Endodermal cell (in vitro differentiated cells): ENCODE data around the gene SMTN. TPM values are rescaled to one million over a fixed set of nuclear protein-coding genes. Genes with fewer than 3 reads are reported as not detected.
"Not testable (repeated sequence)": the region's sequence is repeated elsewhere in the genome, so short reads cannot be mapped to it uniquely, and the experiment has no call there.

Experiments
- DNase-seq: peaks from one replicate; pipeline ENCODE4 v3.0.0-alpha.2; 2017
- H3K27ac ChIP-seq: 2 replicates; pipeline ENCODE4 v1.5.1; 2013; ENCODE audit warnings: mild to moderate bottlenecking, low read depth, low read length, moderate library complexity
- H3K27me3 ChIP-seq: 2 replicates; pipeline ENCODE4 v1.6.1; 2013; ENCODE audit warnings: mild to moderate bottlenecking, low read length, moderate library complexity; ENCODE audit not compliant: insufficient read depth, control insufficient read depth, poor library complexity, severe bottlenecking
- H3K36me3 ChIP-seq: 2 replicates; pipeline ENCODE4 v1.7.0; 2013; ENCODE audit warnings: mild to moderate bottlenecking, low read length, moderate library complexity; ENCODE audit not compliant: control insufficient read depth, insufficient read depth
- H3K4me1 ChIP-seq: one replicate; pipeline ENCODE4 v1.7.0; 2013; ENCODE audit warnings: low read length; ENCODE audit not compliant: control insufficient read depth, insufficient read depth
- H3K4me3 ChIP-seq: 2 replicates; pipeline ENCODE4 v1.5.1; 2013; ENCODE audit warnings: mild to moderate bottlenecking, low read length, moderate library complexity
- H3K9ac ChIP-seq: 2 replicates; pipeline ENCODE4 v1.6.1; 2013; ENCODE audit warnings: mild to moderate bottlenecking, low read length, moderate library complexity; ENCODE audit not compliant: poor library complexity, severe bottlenecking; ENCODE audit errors: extremely low read depth
- H3K9me3 ChIP-seq: 2 replicates; pipeline ENCODE4 v1.6.1; 2013; ENCODE audit warnings: mild to moderate bottlenecking, low read length, moderate library complexity; ENCODE audit not compliant: control insufficient read depth
- H3K27ac Mint-ChIP-seq: 2 replicates; pipeline ENCODE4 v1.8.0; 2020; ENCODE audit warnings: mixed read lengths
- H3K27me3 Mint-ChIP-seq: 2 replicates; pipeline ENCODE4 v1.8.0; 2021; ENCODE audit warnings: mild to moderate bottlenecking, mixed read lengths; ENCODE audit not compliant: insufficient read depth
- H3K36me3 Mint-ChIP-seq: 2 replicates; pipeline ENCODE4 v1.8.0; 2020; ENCODE audit warnings: low read depth, mixed read lengths
- H3K4me1 Mint-ChIP-seq: 2 replicates; pipeline ENCODE4 v1.8.0; 2020; ENCODE audit warnings: mixed read lengths
- H3K4me3 Mint-ChIP-seq: 2 replicates; pipeline ENCODE4 v1.8.0; 2020; ENCODE audit warnings: mild to moderate bottlenecking, moderate library complexity, mixed read lengths
- H3K9me3 Mint-ChIP-seq: 2 replicates; pipeline ENCODE4 v1.8.0; 2020; ENCODE audit warnings: mild to moderate bottlenecking, mixed read lengths
- CTCF ChIP-seq: fragments of 200-600 bp; sonication (generic); conservative IDR thresholded peaks from 2 replicates; pipeline ENCODE4 v1.5.0; 2021; ENCODE audit warnings: antibody characterized with exemption, mild to moderate bottlenecking
- WGBS, 2 experiments: methylation state at CpG; one replicate each; pipeline versions ENCODE4 v1.1.5 to v1.1.7; 2013; ENCODE audit warnings: missing lambda C conversion rate in 2 of 2, mixed read lengths in 1 of 2; ENCODE audit not compliant: insufficient coverage in 1 of 2, insufficient read length in 1 of 2; 5-methylcytosine and 5-hydroxymethylcytosine counted together
- total RNA-seq, 2 donors: library from RNA; stranded (reverse); fragmentation: NEBNext Ultra II Directional in 1 of 2; extraction: Animal tissue kit (Norgen Biotek cat#: 25700) in 1 of 2; gene quantifications; 2 replicates in 1 of 2; 3 replicates in 1 of 2; pipeline ENCODE4 v1.2.1, GENCODE V29; 2021

SMTN gene
- total RNA-seq, 2 donors from 2014 or later = 23.6 to 35.8 TPM

GRCh38 chr22:31056986-31057599 is 24.0 kb upstream of the SMTN start:
- Histone ChIP-seq H3K27me3 (no peaks in the 10 kb centered on the region), H3K36me3 (no peaks in the 10 kb centered on the region), H3K9ac (no peak overlapping the region), H3K4me3 (no peak overlapping the region), H3K9me3 (no peaks in the 10 kb centered on the region), H3K27ac (no peak overlapping the region), H3K4me1 (no peaks in the 10 kb centered on the region)
- Mint-ChIP-seq H3K4me1 (peaks cover 5% of the 10 kb centered on the region), H3K4me3 (no peak overlapping the region), H3K36me3 (no peaks in the 10 kb centered on the region), H3K27me3 (no peaks in the 10 kb centered on the region), H3K9me3 (no peaks in the 10 kb centered on the region), H3K27ac (no peak overlapping the region)
- DNase-seq = no peak
- WGBS, 2 experiments = 84 to 85% methylated on average over 5 of the region's 5 CpGs
- TF ChIP-seq CTCF = no peak

GRCh38 chr22:31059663-31060062 is 21.5 kb upstream of the SMTN start:
- H3K4me3 Mint-ChIP-seq, H3K4me1 Mint-ChIP-seq, H3K27me3 ChIP-seq, H3K4me3 ChIP-seq, H3K27ac ChIP-seq, H3K4me1 ChIP-seq, H3K27me3 Mint-ChIP-seq, H3K9ac ChIP-seq, H3K9me3 Mint-ChIP-seq, H3K36me3 Mint-ChIP-seq, H3K36me3 ChIP-seq, H3K9me3 ChIP-seq, DNase-seq: not testable (repeated sequence)
- peak overlapping the region; percentile 22 for H3K27ac Mint-ChIP-seq
- 85 to 95% methylated on average over 5 to 6 of the region's 6 CpGs for WGBS, 2 experiments

- Histone ChIP-seq H3K4me1 (no peaks in the 10 kb centered on the region), H3K27me3 (no peaks in the 10 kb centered on the region), H3K36me3 (no peaks in the 10 kb centered on the region), H3K27ac (no peak overlapping the region), H3K9me3 (no peaks in the 10 kb centered on the region), H3K4me3 (no peak overlapping the region), H3K9ac (no peak overlapping the region)
- WGBS, 2 experiments = 78% methylated on average over 2 of the region's 2 CpGs; no CpG with 5 or more reads in 1 of the 2 experiments
- TF ChIP-seq CTCF = no peak
- no peak overlapping the region for H3K27ac Mint-ChIP-seq
- DNase-seq = no peak
- H3K36me3 Mint-ChIP-seq = no peaks in the 10 kb centered on the region
- no peak overlapping the region for H3K4me3 Mint-ChIP-seq
- H3K27me3 Mint-ChIP-seq = no peaks in the 10 kb centered on the region
- H3K4me1 Mint-ChIP-seq = peaks cover 4% of the 10 kb centered on the region
- H3K9me3 Mint-ChIP-seq = no peaks in the 10 kb centered on the region
Observed at GRCh38 chr22:31062566-31063230, 18.4 kb upstream of the SMTN start.
